Islet precursor cell (in vitro differentiated cells): ENCODE data around the gene TMEM183A.
A peak's percentile ranks its signal among the peaks of the same experiment; 100 is the strongest.
"Not testable (repeated sequence)": the region's sequence is repeated elsewhere in the genome, so short reads cannot be mapped to it uniquely, and the experiment has no call there.

Experiments
- DNase-seq: peaks from one replicate; pipeline ENCODE4 v3.0.0-alpha.2; 2018

TMEM183A gene

GRCh38 chr1:203006948-203007871 lies at the start of gene TMEM183A:
TMEM183A (plus strand) TSS chr1:203007374; CDS start chr1:203007466, 92 bp downstream.
- peak; percentile 98 for DNase-seq

- DNase-seq = peak; percentile 97
Measured at GRCh38 chr1:202957733-202958543, 49.2 kb upstream of the TMEM183A start, which contains the start of gene ADIPOR1. ADIPOR1 (minus strand) TSS chr1:202958312; CDS start chr1:202951070, 7,242 bp downstream.

- no peak for DNase-seq
Measured at GRCh38 chr1:202958544-202959275, 48.5 kb upstream of the TMEM183A start.

GRCh38 chr1:202959276-202959620 lies 47.9 kb upstream of the TMEM183A start:
- DNase-seq = no peak

GRCh38 chr1:202961220-202961880 lies 45.8 kb upstream of the TMEM183A start:
- DNase-seq = no peak

GRCh38 chr1:202964791-202965410 lies 42.3 kb upstream of the TMEM183A start:
- no peak for DNase-seq

GRCh38 chr1:202965422-202965821 lies 41.8 kb upstream of the TMEM183A start:
- DNase-seq = no peak

- DNase-seq = no peak
Measured at GRCh38 chr1:202966006-202966898, 40.9 kb upstream of the TMEM183A start.

- DNase-seq = no peak
Measured at GRCh38 chr1:202967684-202968281, 39.4 kb upstream of the TMEM183A start.

- no peak for DNase-seq
Measured at GRCh38 chr1:202968351-202968750, 38.8 kb upstream of the TMEM183A start.

- DNase-seq = peak; percentile 76
Measured at GRCh38 chr1:202968895-202969295, 38.3 kb upstream of the TMEM183A start.

- DNase-seq = no peak
Measured at GRCh38 chr1:202972046-202972445, 35.1 kb upstream of the TMEM183A start.

- no peak for DNase-seq
Measured at GRCh38 chr1:202974856-202975255, 32.3 kb upstream of the TMEM183A start.

- DNase-seq = no peak
Measured at GRCh38 chr1:202976633-202977032, 30.5 kb upstream of the TMEM183A start.

GRCh38 chr1:202979459-202979858 lies 27.7 kb upstream of the TMEM183A start:
- no peak for DNase-seq

GRCh38 chr1:202981939-202982338 lies 25.2 kb upstream of the TMEM183A start:
- no peak for DNase-seq

- DNase-seq = no peak
Measured at GRCh38 chr1:202982715-202983430, 24.3 kb upstream of the TMEM183A start.

GRCh38 chr1:202986120-202986519 lies 21.1 kb upstream of the TMEM183A start:
- not testable (repeated sequence) for DNase-seq

- no peak for DNase-seq
Measured at GRCh38 chr1:202987255-202987654, 19.9 kb upstream of the TMEM183A start.
